GM12864 (cell line): Measurements from ENCODE around the gene STK39.

Experiments
- DNase-seq: peaks from one replicate; pipeline ENCODE4 v3.0.0-alpha.2; 2011; ENCODE audit warnings: low read depth
- H3K4me3 ChIP-seq: 2 replicates; pipeline ENCODE4 v1.5.1; 2011; ENCODE audit warnings: mild to moderate bottlenecking, low read depth, low read length, control low read depth
- CTCF ChIP-seq: IDR thresholded peaks from 2 replicates; pipeline ENCODE4 v1.5.1; 2011; ENCODE audit warnings: low read depth, mild to moderate bottlenecking, moderate library complexity, low read length, control low read depth, inconsistent platforms; ENCODE audit errors: missing control alignments

The STK39 gene

GRCh38 chr2:168039881-168040280 is 207.5 kb downstream of the STK39 start:
- H3K4me3 ChIP-seq: no peak overlapping the region
- no peak for TF ChIP-seq CTCF
- no peak for DNase-seq

GRCh38 chr2:168037778-168038177 is 209.6 kb downstream of the STK39 start:
- no peak for TF ChIP-seq CTCF
- DNase-seq: no peak
- H3K4me3 ChIP-seq: no peak overlapping the region

- no peak for DNase-seq
- TF ChIP-seq CTCF: no peak
Observed at GRCh38 chr2:168035458-168035857, 211.9 kb downstream of the STK39 start.

GRCh38 chr2:168034616-168035015 is 212.8 kb downstream of the STK39 start:
- H3K4me3 ChIP-seq: no peak overlapping the region
- DNase-seq: no peak
- TF ChIP-seq CTCF: no peak

More at GRCh38 chr2:168035458-168035857, 211.9 kb downstream of the STK39 start:
- no peak overlapping the region for H3K4me3 ChIP-seq

GRCh38 chr2:168033966-168034365 is 213.4 kb downstream of the STK39 start:
- DNase-seq: no peak
- no peak overlapping the region for H3K4me3 ChIP-seq
- no peak for TF ChIP-seq CTCF

GRCh38 chr2:168032091-168032490 is 215.3 kb downstream of the STK39 start:
- DNase-seq: no peak
- H3K4me3 ChIP-seq: no peak overlapping the region
- TF ChIP-seq CTCF: no peak

GRCh38 chr2:168030862-168031624 is 216.4 kb downstream of the STK39 start:
- no peak for TF ChIP-seq CTCF
- no peak overlapping the region for H3K4me3 ChIP-seq
- DNase-seq: no peak
